NCI-H1105 (cell line): ENCODE measurements around the gene LPAR1.

ENCODE experiments used
- DNase-seq: peaks from one replicate; lab custom pipeline; 2025; lab: John Stamatoyannopoulos, UW

Gene LPAR1

GRCh38 chr9:111000202-111000601, 38.1 kb downstream of the LPAR1 start:
- no peak for DNase-seq

- no peak for DNase-seq
Observed at GRCh38 chr9:110999379-110999778, 38.9 kb downstream of the LPAR1 start.

- DNase-seq: no peak
Observed at GRCh38 chr9:110997847-110998246, 40.4 kb downstream of the LPAR1 start.

- no peak for DNase-seq
Observed at GRCh38 chr9:110996436-110997220, 41.6 kb downstream of the LPAR1 start.

GRCh38 chr9:110995420-110996340, 42.6 kb downstream of the LPAR1 start:
- no peak for DNase-seq

GRCh38 chr9:110994771-110995241, 43.5 kb downstream of the LPAR1 start:
- no peak for DNase-seq

GRCh38 chr9:110990481-110990880, 47.8 kb downstream of the LPAR1 start:
- DNase-seq: no peak

GRCh38 chr9:110986529-110986928, 51.7 kb downstream of the LPAR1 start:
- no peak for DNase-seq

GRCh38 chr9:110984890-110985437, 53.3 kb downstream of the LPAR1 start:
- DNase-seq: no peak

GRCh38 chr9:110980261-110980660, 58.0 kb downstream of the LPAR1 start:
- DNase-seq: no peak

- DNase-seq: no peak
Observed at GRCh38 chr9:110979636-110980035, 58.6 kb downstream of the LPAR1 start.

- DNase-seq: no peak
Observed at GRCh38 chr9:110978516-110978915, 59.8 kb downstream of the LPAR1 start.

GRCh38 chr9:110977259-110977709, 61.0 kb downstream of the LPAR1 start:
- peak; percentile 55 for DNase-seq

GRCh38 chr9:110975969-110976368, 62.3 kb downstream of the LPAR1 start:
- no peak for DNase-seq

- no peak for DNase-seq
Observed at GRCh38 chr9:110975278-110975677, 63.0 kb downstream of the LPAR1 start.

- no peak for DNase-seq
Observed at GRCh38 chr9:110971705-110972104, 66.6 kb downstream of the LPAR1 start.

- no peak for DNase-seq
Observed at GRCh38 chr9:110971234-110971633, 67.0 kb downstream of the LPAR1 start.

- DNase-seq: no peak
Observed at GRCh38 chr9:110969971-110970386, 68.3 kb downstream of the LPAR1 start.

GRCh38 chr9:110968096-110968495, 70.2 kb downstream of the LPAR1 start:
- no peak for DNase-seq

- no peak for DNase-seq
Observed at GRCh38 chr9:110967196-110967595, 71.1 kb downstream of the LPAR1 start.

GRCh38 chr9:110960288-110960687, 78.0 kb downstream of the LPAR1 start:
- DNase-seq: no peak

GRCh38 chr9:110958847-110959246, 79.4 kb downstream of the LPAR1 start:
- DNase-seq: no peak
